ENCODE measurements around the gene TSPO.

The TSPO gene

DNA sequence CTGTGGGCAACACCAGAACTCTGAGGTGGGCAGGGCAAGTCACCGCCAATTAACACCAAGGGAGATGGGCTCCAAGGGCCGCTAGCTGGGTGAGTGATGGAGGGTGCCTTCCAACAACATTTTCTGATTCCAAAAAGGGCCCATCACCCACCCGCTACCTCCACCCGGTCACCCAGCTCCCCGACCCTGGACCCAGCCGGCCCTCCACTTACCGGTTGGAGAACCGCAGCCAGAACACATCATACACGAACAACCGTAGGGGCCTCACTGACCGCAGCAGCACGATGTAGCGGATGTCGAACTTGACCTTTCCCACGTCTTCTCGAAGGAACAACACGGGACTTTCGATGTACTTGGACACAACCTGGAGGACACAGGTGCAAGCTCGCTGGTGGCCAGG lies 20.8 kb downstream of the TSPO start:
- no peaks in the 10 kb centered on the region for H3K9me3 Mint-ChIP-seq
- no peak for DNase-seq (ENCODE audit: low spot score)
- H3K27me3 Mint-ChIP-seq (ENCODE audit: low read depth) = no peaks in the 10 kb centered on the region
- H3K36me3 Mint-ChIP-seq (ENCODE audit: low read depth) = peaks cover 27% of the 10 kb centered on the region
- H3K27ac Mint-ChIP-seq = no peak overlapping the region
- H3K4me3 Mint-ChIP-seq = no peak overlapping the region
- no peaks in the 10 kb centered on the region for H3K4me1 Mint-ChIP-seq (ENCODE audit: low read depth)

DNA sequence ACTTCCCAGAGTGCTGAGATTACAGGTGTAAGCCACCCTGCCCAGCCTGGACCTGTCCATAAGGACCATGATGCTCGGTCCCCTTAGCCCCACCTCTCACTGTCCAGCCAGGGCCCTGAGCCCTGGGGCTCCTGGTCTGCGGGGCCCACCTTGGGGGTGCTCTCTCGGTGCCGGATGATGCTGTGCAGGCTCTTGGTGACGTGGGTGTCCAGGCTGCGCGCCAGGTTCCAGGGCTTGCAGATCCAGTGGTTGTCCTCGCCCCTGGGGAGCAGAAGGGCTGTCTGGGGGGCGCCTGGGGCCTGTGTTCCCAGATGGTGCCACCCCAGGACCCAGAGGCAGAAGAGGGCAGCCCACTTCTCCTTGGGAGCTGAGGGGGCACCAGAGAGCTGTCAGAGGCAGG lies 22.2 kb downstream of the TSPO start:
- Mint-ChIP-seq H3K4me1 (ENCODE audit: low read depth) (no peaks in the 10 kb centered on the region), H3K27ac (no peak overlapping the region), H3K4me3 (no peak overlapping the region), H3K27me3 (ENCODE audit: low read depth) (no peaks in the 10 kb centered on the region), H3K36me3 (ENCODE audit: low read depth) (peaks cover 25% of the 10 kb centered on the region), H3K9me3 (no peaks in the 10 kb centered on the region)
- DNase-seq (ENCODE audit: low spot score) = no peak

DNA sequence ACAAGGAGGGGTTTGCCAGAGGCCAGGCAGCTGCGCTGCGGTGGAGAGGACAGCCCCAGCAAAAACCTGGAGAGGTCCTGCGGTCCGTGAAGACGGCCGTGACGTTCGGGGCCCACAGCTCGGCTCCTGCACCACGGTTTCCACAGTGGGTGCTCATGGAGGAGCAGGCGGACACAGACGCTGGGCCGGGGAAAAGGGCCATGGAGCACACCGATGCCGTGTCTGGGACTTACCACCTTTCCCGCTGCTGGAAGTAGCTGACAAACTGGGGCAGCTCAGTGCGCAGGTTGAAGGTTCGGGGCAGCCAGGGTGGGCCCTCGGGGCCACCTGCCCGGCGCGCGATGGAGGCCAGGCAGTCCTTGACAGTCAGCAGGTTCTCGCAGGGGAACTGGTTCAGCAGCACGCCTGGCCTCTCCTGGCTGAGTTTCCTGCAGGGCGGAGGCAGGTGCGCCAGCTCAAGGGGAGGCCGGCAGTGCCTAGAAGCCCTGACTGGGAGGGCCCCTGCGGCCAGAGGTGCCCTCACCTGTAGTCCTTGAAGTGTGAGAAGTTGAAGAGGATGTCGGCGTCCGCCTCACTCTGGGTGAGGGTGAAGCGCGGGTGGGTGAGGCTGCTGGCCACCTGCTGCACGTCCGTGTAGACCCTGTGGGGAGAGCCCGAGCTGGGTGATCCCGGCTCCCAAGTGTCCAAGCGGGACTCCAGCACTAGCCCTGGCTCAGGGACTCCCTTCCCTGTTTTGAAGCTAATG lies 22.8 kb downstream of the TSPO start:
- DNase-seq (ENCODE audit: low spot score) = no peak
- peaks cover 27% of the 10 kb centered on the region for H3K36me3 Mint-ChIP-seq (ENCODE audit: low read depth)
- H3K27ac Mint-ChIP-seq = no peak overlapping the region
- H3K4me1 Mint-ChIP-seq (ENCODE audit: low read depth) = no peaks in the 10 kb centered on the region
- no peaks in the 10 kb centered on the region for H3K9me3 Mint-ChIP-seq
- H3K27me3 Mint-ChIP-seq (ENCODE audit: low read depth) = no peaks in the 10 kb centered on the region
- H3K4me3 Mint-ChIP-seq = no peak overlapping the region

DNA sequence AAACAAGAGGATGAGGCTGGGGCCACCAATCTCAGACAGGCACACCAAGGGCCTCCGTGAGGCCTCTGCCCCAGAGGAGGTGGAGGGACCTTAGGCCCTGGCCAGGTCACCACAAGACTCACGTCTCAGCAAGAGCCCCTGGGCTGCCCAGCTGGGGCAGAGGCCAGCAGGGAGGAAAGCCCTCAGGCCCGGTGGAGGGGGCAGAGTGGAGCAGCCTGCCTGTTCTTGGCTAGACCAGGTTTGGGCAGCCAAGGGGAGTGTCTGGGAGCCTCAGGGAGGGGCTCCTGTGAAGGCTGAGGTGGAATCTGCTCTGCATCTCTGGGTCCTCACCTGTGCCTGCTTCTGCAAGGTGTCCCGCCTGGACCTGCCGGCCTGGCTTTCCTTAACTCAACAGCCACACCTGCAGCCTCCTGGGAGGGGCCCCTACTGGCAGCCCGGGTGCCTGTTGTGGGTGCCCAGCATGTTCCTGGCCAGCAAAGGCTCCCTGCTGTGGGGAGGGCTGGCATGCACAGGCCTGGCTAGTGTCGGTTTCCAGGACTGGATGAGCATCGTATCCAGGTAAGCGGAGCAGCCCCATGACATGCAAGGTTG lies 23.7 kb downstream of the TSPO start:
- Mint-ChIP-seq H3K27me3 (ENCODE audit: low read depth) (no peaks in the 10 kb centered on the region), H3K4me1 (ENCODE audit: low read depth) (no peaks in the 10 kb centered on the region), H3K9me3 (no peaks in the 10 kb centered on the region), H3K27ac (no peak overlapping the region), H3K36me3 (ENCODE audit: low read depth) (peaks cover 35% of the 10 kb centered on the region), H3K4me3 (no peak overlapping the region)
- DNase-seq (ENCODE audit: low spot score) = no peak

DNA sequence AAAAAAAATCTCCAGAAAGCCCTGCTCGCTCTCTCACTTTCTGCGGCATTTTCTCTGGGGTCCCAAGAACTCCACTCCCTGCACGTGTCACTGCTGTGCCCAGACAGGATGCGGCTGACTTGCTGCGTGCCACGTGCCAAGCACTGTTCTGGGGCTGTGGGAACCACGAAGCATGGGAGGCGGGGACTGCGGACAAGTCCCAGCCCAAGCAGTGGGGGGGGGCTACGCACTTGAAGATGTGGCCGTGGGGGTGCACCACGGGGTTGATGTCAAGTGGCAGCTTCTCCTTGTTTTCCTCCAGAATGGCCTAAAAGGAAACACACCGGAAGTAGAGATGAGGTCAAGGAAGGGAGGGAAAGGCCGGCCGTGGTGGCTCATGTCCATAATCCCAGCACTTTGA lies 24.7 kb downstream of the TSPO start:
- Mint-ChIP-seq H3K4me1 (ENCODE audit: low read depth) (no peaks in the 10 kb centered on the region), H3K4me3 (no peak overlapping the region), H3K9me3 (no peaks in the 10 kb centered on the region), H3K36me3 (ENCODE audit: low read depth) (peaks cover 31% of the 10 kb centered on the region), H3K27ac (no peak overlapping the region), H3K27me3 (ENCODE audit: low read depth) (no peaks in the 10 kb centered on the region)
- DNase-seq (ENCODE audit: low spot score) = no peak

DNA sequence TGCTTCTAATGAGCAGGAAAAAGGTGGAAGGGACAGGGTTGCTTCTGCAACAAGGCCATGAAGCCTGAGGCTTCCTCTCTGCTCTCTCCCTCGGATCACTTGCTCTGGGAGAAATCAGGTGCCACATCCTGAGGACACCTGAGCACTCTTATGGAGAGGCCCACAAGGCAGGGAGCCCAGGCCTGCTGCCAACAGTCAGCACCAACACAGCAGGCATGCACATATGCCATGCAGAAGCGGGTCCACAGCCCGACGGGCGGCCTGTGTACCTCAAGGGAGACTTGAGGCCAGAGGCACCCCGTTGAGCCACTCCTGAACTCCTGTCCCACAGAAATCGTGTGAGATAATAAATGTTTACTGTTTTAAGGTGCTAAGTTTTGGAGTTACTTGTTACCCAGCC lies 26.1 kb downstream of the TSPO start:
- no peak for DNase-seq (ENCODE audit: low spot score)
- H3K4me1 Mint-ChIP-seq (ENCODE audit: low read depth) = peaks cover 2% of the 10 kb centered on the region
- H3K9me3 Mint-ChIP-seq = no peaks in the 10 kb centered on the region
- H3K27me3 Mint-ChIP-seq (ENCODE audit: low read depth) = no peaks in the 10 kb centered on the region
- H3K27ac Mint-ChIP-seq = no peak overlapping the region
- H3K36me3 Mint-ChIP-seq (ENCODE audit: low read depth) = peaks cover 27% of the 10 kb centered on the region
- no peak overlapping the region for H3K4me3 Mint-ChIP-seq

DNA sequence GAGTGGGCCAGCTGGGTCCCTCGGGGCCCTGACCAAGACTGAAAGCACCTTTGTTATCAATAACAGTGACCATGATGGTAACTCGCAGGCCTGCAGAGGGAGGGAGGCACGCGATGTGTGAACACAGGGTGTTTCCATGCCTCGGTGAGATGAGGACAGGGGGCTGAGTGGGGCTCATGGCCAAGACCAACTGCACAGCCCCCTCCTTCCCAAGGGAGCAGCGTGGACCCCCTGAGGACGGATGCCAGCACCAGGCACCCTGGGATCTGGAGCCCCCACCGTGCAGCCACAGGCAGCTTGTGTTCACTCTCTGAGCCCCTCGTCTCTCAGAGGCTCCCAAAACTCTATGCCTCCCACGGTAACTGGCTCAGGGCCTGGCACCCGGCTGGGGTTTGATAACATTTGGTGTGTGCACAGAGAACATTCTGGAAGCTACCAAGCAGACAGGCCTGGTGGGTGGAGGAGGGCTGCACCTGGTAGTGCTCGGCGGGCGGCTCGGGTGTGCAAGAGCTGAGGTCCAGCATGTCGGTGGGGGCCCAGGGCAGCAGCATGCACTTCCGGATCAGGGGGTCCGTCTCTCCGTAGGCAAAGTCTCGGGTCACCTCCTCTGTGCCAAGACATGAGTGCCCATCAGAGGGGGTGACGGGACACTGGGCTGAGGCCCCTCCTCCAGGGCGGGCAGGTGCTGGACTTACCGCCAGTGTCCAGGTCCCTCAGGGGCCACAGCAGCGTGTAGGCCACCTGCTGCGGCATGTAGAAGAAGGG lies 28.0 kb downstream of the TSPO start:
- no peak for DNase-seq (ENCODE audit: low spot score)
- no peaks in the 10 kb centered on the region for H3K27me3 Mint-ChIP-seq (ENCODE audit: low read depth)
- peaks cover 20% of the 10 kb centered on the region for H3K36me3 Mint-ChIP-seq (ENCODE audit: low read depth)
- H3K9me3 Mint-ChIP-seq = no peaks in the 10 kb centered on the region
- H3K4me3 Mint-ChIP-seq = no peak overlapping the region
- no peak overlapping the region for H3K27ac Mint-ChIP-seq
- H3K4me1 Mint-ChIP-seq (ENCODE audit: low read depth) = peaks cover 6% of the 10 kb centered on the region

DNA sequence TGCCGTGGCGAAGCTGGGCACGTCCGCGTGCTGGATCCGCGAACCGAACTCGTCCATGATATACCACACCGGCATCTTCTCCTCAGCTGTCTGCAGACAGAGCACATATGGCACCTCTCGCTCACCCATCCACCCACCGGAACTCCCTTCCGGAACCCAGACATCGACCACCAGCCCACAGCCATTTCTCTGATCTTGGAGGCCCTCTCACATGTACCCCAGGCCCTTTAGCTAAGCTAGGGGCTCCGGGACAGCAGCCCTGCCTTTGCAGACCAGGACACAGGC lies 28.5 kb downstream of the TSPO start:
- Mint-ChIP-seq H3K27me3 (ENCODE audit: low read depth) (no peaks in the 10 kb centered on the region), H3K4me3 (no peak overlapping the region), H3K36me3 (ENCODE audit: low read depth) (peaks cover 21% of the 10 kb centered on the region), H3K9me3 (no peaks in the 10 kb centered on the region), H3K27ac (no peak overlapping the region), H3K4me1 (ENCODE audit: low read depth) (peaks cover 11% of the 10 kb centered on the region)
- DNase-seq (ENCODE audit: low spot score) = no peak

DNA sequence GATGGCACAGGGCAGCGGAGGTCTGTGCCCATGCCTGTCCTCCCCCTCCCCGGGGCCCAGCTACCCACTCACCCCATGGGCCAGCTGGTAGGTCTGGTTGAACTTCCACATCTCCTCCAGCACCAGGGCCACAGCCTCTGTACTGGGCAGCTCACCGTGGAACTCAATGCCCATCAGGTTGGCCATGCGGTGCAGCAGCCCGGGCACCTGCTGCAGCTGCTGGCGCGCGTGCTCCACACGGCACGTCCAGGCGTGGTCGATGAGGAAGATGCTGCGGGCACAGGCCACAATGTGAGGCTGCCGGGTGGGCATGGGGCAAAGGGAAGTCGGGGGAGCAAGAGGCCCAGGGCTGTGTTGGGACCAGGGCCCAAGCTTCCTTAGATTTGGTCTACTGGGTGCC lies 29.3 kb downstream of the TSPO start:
- Mint-ChIP-seq H3K27me3 (ENCODE audit: low read depth) (no peaks in the 10 kb centered on the region), H3K9me3 (no peaks in the 10 kb centered on the region), H3K36me3 (ENCODE audit: low read depth) (peaks cover 21% of the 10 kb centered on the region), H3K4me1 (ENCODE audit: low read depth) (peaks cover 14% of the 10 kb centered on the region), H3K27ac (no peak overlapping the region), H3K4me3 (no peak overlapping the region)
- DNase-seq (ENCODE audit: low spot score) = no peak

DNA sequence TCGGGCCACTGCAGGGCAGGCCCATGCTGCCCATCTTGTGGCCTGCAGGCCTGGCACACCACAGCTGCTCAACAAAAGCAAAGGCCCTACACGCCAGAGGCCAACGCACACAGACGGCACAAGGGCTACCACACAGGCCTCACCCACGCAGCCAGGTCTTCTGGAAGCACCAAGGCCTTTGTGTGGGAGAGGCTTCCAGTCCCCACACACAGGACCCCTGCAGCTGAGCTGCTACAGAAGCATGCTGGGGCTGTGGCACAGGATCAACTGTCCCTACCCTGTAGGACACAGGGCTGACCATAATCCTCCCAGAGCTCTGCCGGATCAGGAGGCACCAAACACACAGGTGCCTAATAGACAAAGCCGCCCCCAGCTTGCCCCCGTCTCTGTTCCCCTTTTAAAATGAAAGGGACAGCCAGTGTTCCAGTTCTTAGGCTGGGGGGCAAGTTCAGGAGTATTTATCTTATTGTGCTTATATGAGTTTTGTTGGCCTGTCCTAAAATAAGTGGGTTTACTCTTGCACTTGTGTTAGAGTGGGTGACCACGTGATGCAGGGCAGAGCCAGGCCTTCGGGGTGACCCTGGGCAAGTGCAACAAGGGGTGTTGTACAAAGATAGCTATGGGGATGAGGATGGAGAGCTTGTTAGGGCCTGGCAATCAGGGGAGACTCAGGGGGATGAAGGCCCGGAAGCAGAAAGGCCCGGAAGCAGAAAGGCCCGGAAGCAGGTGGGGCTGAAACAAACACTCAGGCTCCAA lies 30.1 kb downstream of the TSPO start:
- H3K4me3 Mint-ChIP-seq = no peak overlapping the region
- no peaks in the 10 kb centered on the region for H3K27me3 Mint-ChIP-seq (ENCODE audit: low read depth)
- peaks cover 18% of the 10 kb centered on the region for H3K36me3 Mint-ChIP-seq (ENCODE audit: low read depth)
- H3K9me3 Mint-ChIP-seq = no peaks in the 10 kb centered on the region
- no peak for DNase-seq (ENCODE audit: low spot score)
- peaks cover 14% of the 10 kb centered on the region for H3K4me1 Mint-ChIP-seq (ENCODE audit: low read depth)
- peak overlapping the region; percentile 71 for H3K27ac Mint-ChIP-seq

DNA sequence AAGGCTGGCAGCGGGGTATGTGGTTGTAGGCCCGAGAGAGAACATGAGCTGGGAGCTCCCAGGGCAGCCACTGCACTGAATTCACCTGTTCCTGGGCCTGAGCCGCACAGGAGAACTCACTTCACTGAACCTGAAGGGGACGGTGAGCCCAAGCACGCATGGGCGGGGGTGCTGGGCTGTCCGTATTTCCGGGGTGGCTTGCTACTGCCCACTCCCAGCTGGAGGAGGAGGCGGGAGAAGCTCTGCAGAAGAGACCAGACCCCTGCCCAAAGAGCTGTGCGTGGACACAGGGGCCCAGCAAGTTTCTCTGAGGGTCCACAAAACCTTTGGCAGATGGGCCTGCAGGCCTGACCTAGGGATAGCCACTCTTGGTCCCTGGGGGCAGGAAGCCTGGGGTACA lies 30.8 kb downstream of the TSPO start:
- H3K36me3 Mint-ChIP-seq (ENCODE audit: low read depth) = peaks cover 18% of the 10 kb centered on the region
- no peak overlapping the region for H3K4me3 Mint-ChIP-seq
- peaks cover 14% of the 10 kb centered on the region for H3K4me1 Mint-ChIP-seq (ENCODE audit: low read depth)
- no peak for DNase-seq (ENCODE audit: low spot score)
- H3K27me3 Mint-ChIP-seq (ENCODE audit: low read depth) = no peaks in the 10 kb centered on the region
- H3K9me3 Mint-ChIP-seq = no peaks in the 10 kb centered on the region
- H3K27ac Mint-ChIP-seq = no peak overlapping the region

DNA sequence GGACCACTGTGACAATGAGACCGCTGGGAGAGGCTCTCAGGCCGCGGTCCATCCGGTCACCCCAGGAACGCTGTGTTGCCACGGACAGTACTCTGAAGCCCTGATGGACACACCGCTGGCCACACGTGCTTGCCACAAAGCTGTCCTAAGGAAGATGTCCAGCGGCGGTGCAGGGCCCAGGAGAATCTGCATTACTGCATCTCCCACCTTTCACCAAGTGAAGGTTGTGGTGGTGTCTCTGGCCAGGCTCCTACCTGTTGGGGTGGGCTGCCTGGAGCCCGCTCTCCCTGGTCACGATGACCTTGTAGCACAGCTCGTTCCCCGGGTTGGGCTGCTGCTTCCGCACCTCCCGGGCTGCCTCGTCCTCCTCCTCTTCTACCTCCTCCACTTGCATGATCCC lies 31.4 kb downstream of the TSPO start:
- Mint-ChIP-seq H3K27me3 (ENCODE audit: low read depth) (no peaks in the 10 kb centered on the region), H3K9me3 (no peaks in the 10 kb centered on the region), H3K27ac (no peak overlapping the region), H3K4me1 (ENCODE audit: low read depth) (peaks cover 14% of the 10 kb centered on the region), H3K36me3 (ENCODE audit: low read depth) (peaks cover 18% of the 10 kb centered on the region), H3K4me3 (no peak overlapping the region)
- DNase-seq (ENCODE audit: low spot score) = no peak

DNA sequence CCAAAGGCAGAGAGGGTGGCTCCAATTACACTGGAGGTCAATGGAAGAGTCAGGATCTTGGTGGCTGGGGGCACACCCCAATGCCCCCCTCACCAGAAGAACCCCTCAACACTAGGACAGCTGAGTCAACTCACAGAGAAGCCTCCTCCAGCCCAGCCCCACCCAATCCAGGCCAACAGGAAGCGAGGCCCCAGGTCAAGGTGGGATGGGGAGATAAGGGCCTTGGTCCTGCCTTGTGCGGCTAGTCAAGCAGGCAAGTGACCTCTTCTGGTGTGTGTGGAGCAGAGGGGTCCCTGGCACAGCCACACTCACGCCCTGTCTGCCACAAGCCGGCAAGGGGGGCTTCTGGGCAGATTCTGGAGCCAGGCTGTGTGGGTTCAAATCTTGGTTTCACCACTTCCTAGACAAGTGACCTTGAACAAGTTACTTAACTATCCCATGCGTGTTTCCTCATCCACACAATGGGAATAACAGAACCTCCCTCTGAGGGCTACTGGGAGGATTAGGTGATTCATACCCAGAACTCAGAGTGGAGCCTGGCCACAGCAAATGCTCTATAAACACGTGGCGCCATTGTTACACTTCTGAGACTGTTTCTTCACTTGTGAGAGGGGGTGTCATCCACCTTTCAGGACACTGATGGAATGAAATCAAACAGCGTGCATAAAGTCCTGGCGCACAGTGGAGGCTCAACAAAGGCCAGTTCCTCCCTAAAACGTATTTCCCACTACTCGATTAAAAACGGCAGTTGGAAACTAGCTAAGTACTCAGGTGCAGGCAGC lies 32.3 kb downstream of the TSPO start:
- no peak overlapping the region for H3K4me3 Mint-ChIP-seq
- H3K36me3 Mint-ChIP-seq (ENCODE audit: low read depth) = peaks cover 15% of the 10 kb centered on the region
- H3K27ac Mint-ChIP-seq = no peak overlapping the region
- H3K27me3 Mint-ChIP-seq (ENCODE audit: low read depth) = no peaks in the 10 kb centered on the region
- no peaks in the 10 kb centered on the region for H3K9me3 Mint-ChIP-seq
- DNase-seq (ENCODE audit: low spot score) = no peak
- H3K4me1 Mint-ChIP-seq (ENCODE audit: low read depth) = peaks cover 14% of the 10 kb centered on the region

Measured in T-helper 2 cell treated with Interferon-gamma antibody and Interleukin-4, amounts not matched to agents 5 μg/mL and 100 μg/mL, for 36 hours (primary cell).